ENCODE measurements around the gene PIGR. TPM values are rescaled to one million over a fixed set of nuclear protein-coding genes. Genes with fewer than 3 reads are reported as not detected.

The PIGR gene
- polyA plus RNA-seq, 1 of the 3 experiments (the other 2 are of a cell fraction) = not detected

DNA sequence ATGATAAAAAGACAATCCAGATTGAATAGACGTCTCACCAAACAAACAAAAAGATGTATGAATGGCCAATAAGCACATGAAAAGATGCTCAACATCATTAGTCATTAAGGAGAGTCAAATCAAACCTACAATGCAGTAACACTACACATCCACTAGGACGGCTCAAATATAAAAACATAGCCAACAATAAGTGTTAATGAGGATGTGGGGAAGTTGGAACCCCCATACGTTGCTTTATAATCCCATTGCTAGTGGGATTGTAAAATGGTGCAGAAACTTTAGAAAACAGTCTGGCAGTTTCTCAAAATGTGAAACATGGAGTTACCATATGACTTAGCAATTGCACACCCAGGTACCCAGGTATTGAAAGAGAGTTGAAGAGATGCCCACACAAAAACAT lies 63.7 kb downstream of the PIGR start:
- H3K4me3 ChIP-seq (ENCODE audit: low read depth in 2 of 2, low read length in 1 of 2) = no peak overlapping the region
- H4K20me1 ChIP-seq (ENCODE audit: insufficient read depth) = no peaks in the 10 kb centered on the region
- H3K4me2 ChIP-seq = no peak overlapping the region
- no peak overlapping the region for H2AFZ ChIP-seq (ENCODE audit: low read depth)
- H3K9ac ChIP-seq = no peak overlapping the region
- no peak overlapping the region for H3K27ac ChIP-seq (ENCODE audit: low read depth in 2 of 2, low read length in 1 of 2)
- 24% methylated on average over 3 of the region's 3 CpGs for WGBS (ENCODE audit: low lambda C conversion rate)
- no peaks in the 10 kb centered on the region for H3K4me1 ChIP-seq (ENCODE audit: control insufficient read depth in 1 of 2, insufficient read depth in 2 of 2, low read depth in 1 of 2, low read length in 1 of 2)
- no peaks in the 10 kb centered on the region for H3K36me3 ChIP-seq (replicated peaks in 1 of 2; ENCODE audit: control insufficient read depth in 1 of 2, insufficient read depth in 2 of 2, low read length in 1 of 2)
- TF ChIP-seq FOXJ3 (CRISPR knock-in tag; IDR thresholded peaks at IDR 0.05) = no peak
- H3K9me3 ChIP-seq = no peaks in the 10 kb centered on the region; the same call in 1 of the 2 replicates
- ChIA-PET CTCF (no interaction called here), POLR2A (no interaction called here)
- no peaks in the 10 kb centered on the region for H3K79me2 ChIP-seq (ENCODE audit: insufficient read depth)
- 0 out of 2 replicates have a peak, but pooled peaks cover 5% of the 10 kb centered on the region for H3K27me3 ChIP-seq (ENCODE audit: insufficient read depth)
- no peaks in the 10 kb centered on the region for H3F3A ChIP-seq (replicated peaks; ENCODE audit: insufficient read depth)
- no peak for DNase-seq
- H3K9me2 ChIP-seq = no peaks in the 10 kb centered on the region

DNA sequence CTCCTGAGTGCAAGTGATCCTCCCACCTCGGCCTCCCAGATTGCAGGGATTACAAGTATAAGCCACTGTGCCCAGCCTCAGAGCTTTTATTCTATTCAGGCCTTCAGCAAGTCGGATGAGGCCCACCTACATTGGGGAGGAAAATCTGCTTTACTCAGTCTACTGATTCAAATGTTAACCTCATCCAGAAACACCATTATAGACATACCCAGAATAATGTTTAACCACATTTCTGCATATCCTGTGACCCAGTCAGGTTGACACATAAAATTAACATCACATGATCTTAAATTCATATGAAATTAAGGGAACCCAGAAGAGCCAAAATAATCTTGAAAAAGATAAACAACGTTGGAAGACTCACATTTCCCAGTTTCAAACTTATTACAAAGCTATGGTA lies 66.0 kb downstream of the PIGR start:
- Histone ChIP-seq H3K4me1 (ENCODE audit: control insufficient read depth in 1 of 2, insufficient read depth in 2 of 2, low read depth in 1 of 2, low read length in 1 of 2) (no peaks in the 10 kb centered on the region), H3K36me3 (replicated peaks in 1 of 2; ENCODE audit: control insufficient read depth in 1 of 2, insufficient read depth in 2 of 2, low read length in 1 of 2) (no peaks in the 10 kb centered on the region), H3K9me2 (no peaks in the 10 kb centered on the region), H3K27ac (ENCODE audit: low read depth in 2 of 2, low read length in 1 of 2) (no peak overlapping the region), H3K79me2 (ENCODE audit: insufficient read depth) (no peaks in the 10 kb centered on the region), H3K4me3 (ENCODE audit: low read depth in 2 of 2, low read length in 1 of 2) (no peak overlapping the region), H3K9ac (no peak overlapping the region), H3K4me2 (no peak overlapping the region), H2AFZ (ENCODE audit: low read depth) (no peak overlapping the region), H4K20me1 (ENCODE audit: insufficient read depth) (no peaks in the 10 kb centered on the region), H3K27me3 (ENCODE audit: insufficient read depth) (no peaks in the 10 kb centered on the region), H3F3A (replicated peaks; ENCODE audit: insufficient read depth) (no peaks in the 10 kb centered on the region), H3K9me3 (no peaks in the 10 kb centered on the region; the same call in 1 of the 2 replicates)
- 20% methylated on average over 3 of the region's 3 CpGs for WGBS (ENCODE audit: low lambda C conversion rate)
- POLR2A ChIA-PET = no interaction called here
- DNase-seq = no peak
- CTCF ChIA-PET = interaction anchor here (1.3 kb wide), 1 partner anchor 154 kb away, joined by 4 read pairs; no protein-coding TSS in a partner anchor
- TF ChIP-seq RCOR1 (IDR thresholded peaks at IDR 0.05; ENCODE audit: low read length) (no peak), GATA2 (CRISPR knock-in tag; IDR thresholded peaks at IDR 0.05) (no peak), RXRA (IDR thresholded peaks at IDR 0.05; ENCODE audit: borderline replicate concordance, low read depth) (no peak)

Other genes with a start within 250 kb of the PIGR start
- not detected in 2 replicates for gene IL19, start 175.7 kb downstream of the PIGR start, polyA plus RNA-seq (2012; rRNA removed)
- not detected in 2 replicates for gene IL10, start 174.0 kb downstream of the PIGR start, polyA plus RNA-seq (2012; rRNA removed)
- not detected in 2 replicates for gene IL20, start 80.8 kb downstream of the PIGR start, polyA plus RNA-seq (2012; rRNA removed)
- gene IL24, start 49.0 kb downstream of the PIGR start, polyA plus RNA-seq (2012; rRNA removed) = 0.03 TPM in 1 of 2 replicates, not detected in the other
- 0.05 and 0.15 TPM in 2 replicates for gene FCMR, start 24.5 kb downstream of the PIGR start, polyA plus RNA-seq (2012; rRNA removed)
- gene FCAMR, start 24.0 kb upstream of the PIGR start, polyA plus RNA-seq (2012; rRNA removed) = not detected in 2 replicates
- 0.02 TPM in 1 of 2 replicates, not detected in the other for gene C1orf116, start 86.3 kb upstream of the PIGR start, polyA plus RNA-seq (2012; rRNA removed)
- 0.79 and 0.91 TPM in 2 replicates for gene YOD1, start 104.7 kb upstream of the PIGR start, polyA plus RNA-seq (2012; rRNA removed)
- 1.8 and 2.8 TPM in 2 replicates for gene PFKFB2, start 106.8 kb upstream of the PIGR start, polyA plus RNA-seq (2012; rRNA removed)
- not detected in 2 replicates for gene C4BPB, start 142.4 kb upstream of the PIGR start, polyA plus RNA-seq (2012; rRNA removed)
- not detected in 2 replicates for gene C4BPA, start 157.8 kb upstream of the PIGR start, polyA plus RNA-seq (2012; rRNA removed)

Data from SK-N-SH (cell line).